ENCODE data around the gene ABCA13. TPM values are rescaled to one million over a fixed set of nuclear protein-coding genes. Genes with fewer than 3 reads are reported as not detected.

The ABCA13 gene
- total RNA-seq, 1 experiment from 2014 or later, result not detected

GRCh38 chr7:48660306-48660870, 489.1 kb downstream of the ABCA13 start (continued):
- TF ChIP-seq CBX3 (IDR thresholded peaks at IDR 0.05; ENCODE audit: low read depth) (no peak), EZH2 (IDR thresholded peaks at IDR 0.05) (no peak), YY1 (IDR thresholded peaks at IDR 0.05; ENCODE audit: extremely low read depth, insufficient replicate concordance, low read depth, low read length) (no peak), JUND (IDR thresholded peaks at IDR 0.05) (no peak), ZFX (IDR thresholded peaks at IDR 0.05) (no peak), FOSL1 (IDR thresholded peaks at IDR 0.05; ENCODE audit: low read depth) (no peak), MAX (IDR thresholded peaks at IDR 0.05) (no peak)

GRCh38 chr7:48664241-48664640, 493.0 kb downstream of the ABCA13 start:
- no TSS peak for BruUV-seq (replicated peaks)
- Histone ChIP-seq H3K9me3 (ENCODE audit: control insufficient read depth in 1 of 2, insufficient read depth in 1 of 2, low read depth in 1 of 2, low read length in 2 of 2) (peaks cover 11 to 22% of the 10 kb centered on the region in 2 experiments; a peak in 2 of 4 replicates), H4K20me1 (ENCODE audit: insufficient read depth) (no peaks in the 10 kb centered on the region), H2AFZ (ENCODE audit: low read depth, low read length, poor library complexity, severe bottlenecking) (no peak overlapping the region), H3K36me3 (ENCODE audit: control insufficient read depth in 1 of 2, insufficient read depth in 2 of 2, low read length in 2 of 2) (no peaks in the 10 kb centered on the region), H3K27me3 (ENCODE audit: insufficient read depth, low read length) (no peaks in the 10 kb centered on the region), H3K4me2 (ENCODE audit: low read length) (no peak overlapping the region), H3K9me2 (ENCODE audit: insufficient read depth) (no peaks in the 10 kb centered on the region), H3K79me2 (ENCODE audit: insufficient read depth, low read length) (no peaks in the 10 kb centered on the region), H3K9ac (ENCODE audit: low read length) (no peak overlapping the region), H3K27ac (ENCODE audit: low read depth, low read length) (no peak overlapping the region), H3K4me3 (replicated peaks in 1 of 2; ENCODE audit: low read depth in 1 of 2, low read length in 2 of 2) (no peak overlapping the region), H3K4me1 (ENCODE audit: control insufficient read depth in 1 of 2, insufficient read depth in 2 of 2, low read length in 2 of 2) (no peaks in the 10 kb centered on the region)
- no peak for DNase-seq (ENCODE audit: low read depth, low spot score)
- CTCF ChIA-PET, result no interaction called here
- POLR2A ChIA-PET, result no interaction called here
- TF ChIP-seq ATF3 (IDR thresholded peaks at IDR 0.05) (no peak), ZFX (IDR thresholded peaks at IDR 0.05) (no peak), ELF1 (IDR thresholded peaks at IDR 0.05; ENCODE audit: borderline replicate concordance, low read depth) (no peak), TCF7L2 (IDR thresholded peaks at IDR 0.05; ENCODE audit: borderline replicate concordance, extremely low read depth, insufficient read depth, insufficient read length) (no peak), MAX (IDR thresholded peaks at IDR 0.05) (no peak), CBX3 (IDR thresholded peaks at IDR 0.05; ENCODE audit: low read depth) (no peak), SP1 (IDR thresholded peaks at IDR 0.05; ENCODE audit: low read depth) (no peak), CTCF (IDR thresholded peaks at IDR 0.05 in 2 of 3, conservative IDR thresholded peaks at IDR 0.05 in 1 of 3; ENCODE audit: borderline replicate concordance in 1 of 3, insufficient read depth in 1 of 3, low read depth in 2 of 3, low read length in 2 of 3) (no peak), EZH2phosphoT487 (IDR thresholded peaks at IDR 0.05; ENCODE audit: borderline replicate concordance) (no peak), ZNF274 (IDR thresholded peaks at IDR 0.05; ENCODE audit: low read depth, low read length) (no peak), SRF (IDR thresholded peaks at IDR 0.05; ENCODE audit: low read depth) (no peak), FOSL1 (IDR thresholded peaks at IDR 0.05; ENCODE audit: low read depth) (no peak), YY1 (IDR thresholded peaks at IDR 0.05; ENCODE audit: extremely low read depth, insufficient replicate concordance, low read depth, low read length) (no peak)
- intact Hi-C loops (cut with micrococcal nuclease), result no loop called here
- ATAC-seq, result no peak
- RAD21 ChIA-PET (ENCODE audit: low non-redundant PET in 1 of 2, low total read pairs in 2 of 2, uncharacterized antibody in 2 of 2, unreplicated experiment in 2 of 2), result no interaction called here
